ENCODE results near the gene CPLX4.

The CPLX4 gene

DNA sequence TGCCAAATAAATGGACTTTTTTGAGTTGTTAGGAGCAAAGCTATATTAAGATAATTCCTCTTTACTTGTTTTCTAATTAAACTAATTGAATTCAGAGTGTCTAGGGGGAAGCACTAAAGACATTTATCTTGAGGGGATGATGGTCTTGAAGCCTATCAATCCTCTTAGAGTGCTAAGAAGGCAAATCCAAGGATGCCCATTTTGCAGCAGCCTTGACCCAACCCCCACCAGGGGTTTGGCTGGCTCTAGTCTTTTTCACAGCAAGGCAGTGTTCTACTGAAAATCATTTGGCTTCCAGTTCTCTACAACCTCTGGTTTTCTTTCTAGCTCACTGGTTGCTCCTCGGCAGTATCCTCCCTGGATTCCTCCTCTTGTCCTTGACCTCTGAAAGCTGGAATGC lies 38.7 kb downstream of the CPLX4 start:
- Histone ChIP-seq H3K27me3 (ENCODE audit: control insufficient read depth, insufficient read depth, low read length) (peaks cover 93% of the 10 kb centered on the region), H3K27ac (ENCODE audit: low read depth, low read length) (no peak overlapping the region), H3K4me3 (ENCODE audit: low read depth, low read length) (no peak overlapping the region), H3K9me3 (ENCODE audit: control insufficient read depth, insufficient read depth, low read depth, low read length) (no peaks in the 10 kb centered on the region), H3K9ac (ENCODE audit: low read length) (no peak overlapping the region), H3K4me1 (ENCODE audit: control insufficient read depth, insufficient read depth, low read length) (peaks cover 4% of the 10 kb centered on the region; the same call in 1 of the 2 replicates), H3K36me3 (ENCODE audit: control insufficient read depth, insufficient read depth, low read length) (no peaks in the 10 kb centered on the region)

DNA sequence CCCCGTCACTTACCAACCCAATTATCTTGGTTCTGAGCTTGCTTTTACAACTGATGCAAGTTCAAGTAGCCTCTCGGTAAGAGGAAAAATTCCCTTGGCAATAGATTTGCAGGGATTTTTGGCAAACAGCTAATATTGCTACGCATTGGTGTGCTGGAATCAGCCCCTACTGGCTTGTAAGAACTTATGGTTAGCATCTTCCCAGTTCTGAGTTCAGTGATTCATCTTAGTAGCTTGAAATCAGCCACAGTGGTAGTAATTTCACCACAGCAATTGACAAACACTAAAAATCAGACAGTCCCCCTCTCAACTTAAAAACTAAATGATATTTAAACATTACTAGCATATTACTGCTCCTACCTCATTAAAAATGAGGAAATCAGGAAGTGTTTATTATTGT lies 39.3 kb downstream of the CPLX4 start:
- peaks cover 96% of the 10 kb centered on the region for H3K27me3 ChIP-seq (ENCODE audit: control insufficient read depth, insufficient read depth, low read length)

DNA sequence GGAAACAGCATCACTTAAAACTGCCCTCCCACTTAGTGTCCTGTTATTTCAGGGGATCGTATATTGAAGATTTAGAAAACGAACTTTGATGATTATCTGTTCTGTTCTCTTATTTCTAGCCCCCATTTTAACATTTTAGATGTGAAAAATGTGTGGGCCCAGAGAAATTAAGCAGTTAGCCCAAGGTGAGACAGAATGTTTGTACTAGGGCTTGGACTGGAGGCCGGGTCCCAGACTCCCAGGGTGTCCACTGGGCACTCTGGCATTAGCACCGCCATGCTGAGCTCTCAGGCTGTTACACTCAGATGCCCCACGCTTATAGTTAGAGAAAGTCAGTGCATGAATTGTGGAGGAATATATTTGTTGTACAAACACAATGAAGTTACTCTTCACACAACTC lies 39.7 kb downstream of the CPLX4 start:
- H3K9me3 ChIP-seq (ENCODE audit: control insufficient read depth, insufficient read depth, low read depth, low read length), result no peaks in the 10 kb centered on the region
- H3K4me1 ChIP-seq (ENCODE audit: control insufficient read depth, insufficient read depth, low read length), result peaks cover 4% of the 10 kb centered on the region; the same call in 1 of the 2 replicates
- H3K27ac ChIP-seq (ENCODE audit: low read depth, low read length), result no peak overlapping the region
- H3K27me3 ChIP-seq (ENCODE audit: control insufficient read depth, insufficient read depth, low read length), result peaks cover 96% of the 10 kb centered on the region
- H3K36me3 ChIP-seq (ENCODE audit: control insufficient read depth, insufficient read depth, low read length), result no peaks in the 10 kb centered on the region
- H3K4me3 ChIP-seq (ENCODE audit: low read depth, low read length), result no peak overlapping the region
- no peak overlapping the region for H3K9ac ChIP-seq (ENCODE audit: low read length)

More for the DNA sequence above, 39.3 kb downstream of the CPLX4 start:
- Histone ChIP-seq H3K27ac (ENCODE audit: low read depth, low read length) (no peak overlapping the region), H3K4me1 (ENCODE audit: control insufficient read depth, insufficient read depth, low read length) (peaks cover 4% of the 10 kb centered on the region; the same call in 1 of the 2 replicates), H3K9me3 (ENCODE audit: control insufficient read depth, insufficient read depth, low read depth, low read length) (no peaks in the 10 kb centered on the region), H3K4me3 (ENCODE audit: low read depth, low read length) (no peak overlapping the region), H3K36me3 (ENCODE audit: control insufficient read depth, insufficient read depth, low read length) (no peaks in the 10 kb centered on the region), H3K9ac (ENCODE audit: low read length) (no peak overlapping the region)

DNA sequence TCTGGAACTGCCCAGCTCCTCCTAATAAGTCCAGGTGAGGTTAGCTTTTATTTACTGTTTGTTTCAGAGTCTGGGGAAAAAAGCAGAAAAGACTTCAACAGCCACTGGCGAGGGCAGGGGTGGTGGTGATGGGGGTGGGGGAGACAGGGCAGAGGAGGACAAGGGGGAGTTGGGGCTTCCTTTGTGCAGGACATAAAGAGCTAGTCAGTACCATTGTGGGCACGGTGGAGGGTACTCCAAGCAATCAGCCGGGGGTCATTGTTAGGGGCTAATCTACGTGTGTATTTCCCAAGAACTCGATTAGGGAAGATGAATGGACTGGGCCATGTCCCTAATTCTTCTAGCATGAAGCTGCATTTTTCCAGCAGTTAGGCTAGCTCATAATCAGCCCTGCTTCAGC lies 42.4 kb downstream of the CPLX4 start:
- Histone ChIP-seq H3K9me3 (ENCODE audit: control insufficient read depth, insufficient read depth, low read depth, low read length) (no peaks in the 10 kb centered on the region), H3K36me3 (ENCODE audit: control insufficient read depth, insufficient read depth, low read length) (no peaks in the 10 kb centered on the region), H3K9ac (ENCODE audit: low read length) (no peak overlapping the region), H3K27me3 (ENCODE audit: control insufficient read depth, insufficient read depth, low read length) (peaks cover 100% of the 10 kb centered on the region), H3K4me3 (ENCODE audit: low read depth, low read length) (no peak overlapping the region), H3K4me1 (ENCODE audit: control insufficient read depth, insufficient read depth, low read length) (peaks cover 10% of the 10 kb centered on the region; the same call in 1 of the 2 replicates), H3K27ac (ENCODE audit: low read depth, low read length) (no peak overlapping the region)

DNA sequence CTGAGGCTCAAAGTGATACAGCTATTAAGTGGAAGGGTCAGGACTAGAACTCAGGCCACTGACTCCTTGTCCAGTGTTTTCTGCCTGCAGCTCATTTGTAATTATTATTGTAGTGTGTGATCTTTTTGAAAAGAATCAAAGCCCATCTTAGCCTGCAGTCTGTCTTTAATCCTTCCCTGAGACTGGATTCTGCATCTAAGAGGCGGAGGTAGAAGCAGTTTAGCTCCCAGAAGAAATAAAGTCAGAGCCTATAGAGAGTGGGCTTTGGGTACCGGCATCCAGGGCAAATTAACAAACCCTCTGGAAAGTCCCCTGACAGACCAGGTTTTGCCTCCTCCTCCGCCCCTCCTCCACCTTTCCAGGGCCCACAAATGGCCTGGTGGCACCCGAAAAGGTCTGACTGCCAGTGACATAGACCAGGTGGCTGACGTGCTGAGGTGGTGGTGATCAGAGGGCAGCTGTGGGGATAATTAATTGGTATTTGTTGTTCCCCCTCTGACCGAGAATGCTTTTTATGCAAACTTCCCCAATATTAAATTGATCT lies 43.0 kb downstream of the CPLX4 start:
- no peaks in the 10 kb centered on the region for H3K36me3 ChIP-seq (ENCODE audit: control insufficient read depth, insufficient read depth, low read length)
- H3K27me3 ChIP-seq (ENCODE audit: control insufficient read depth, insufficient read depth, low read length), result peaks cover 100% of the 10 kb centered on the region
- H3K4me1 ChIP-seq (ENCODE audit: control insufficient read depth, insufficient read depth, low read length), result peaks cover 16% of the 10 kb centered on the region; the same call in 1 of the 2 replicates
- no peak overlapping the region for H3K9ac ChIP-seq (ENCODE audit: low read length)
- H3K9me3 ChIP-seq (ENCODE audit: control insufficient read depth, insufficient read depth, low read depth, low read length), result no peaks in the 10 kb centered on the region
- H3K27ac ChIP-seq (ENCODE audit: low read depth, low read length), result no peak overlapping the region
- H3K4me3 ChIP-seq (ENCODE audit: low read depth, low read length), result no peak overlapping the region

DNA sequence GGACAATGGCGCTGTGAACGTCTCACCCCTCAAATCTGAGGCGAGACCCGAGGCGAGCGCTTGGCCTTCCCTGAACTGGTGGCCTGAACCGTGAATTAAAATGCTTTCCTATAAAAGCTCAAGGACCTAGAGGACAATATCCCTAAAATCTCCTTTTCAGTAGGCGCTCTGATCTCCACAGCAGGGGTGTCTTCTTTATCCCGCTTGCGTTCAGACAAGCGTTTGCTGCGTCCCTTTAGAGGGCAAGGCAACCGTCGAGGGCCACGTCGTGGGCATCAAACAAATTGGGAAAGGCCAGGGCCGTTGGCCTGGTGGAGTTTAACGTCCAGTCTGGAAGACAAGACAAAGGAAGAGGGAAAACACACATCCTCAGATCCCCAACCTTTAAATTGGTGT lies 43.9 kb downstream of the CPLX4 start:
- Histone ChIP-seq H3K4me1 (ENCODE audit: control insufficient read depth, insufficient read depth, low read length) (peaks cover 19% of the 10 kb centered on the region; the same call in 1 of the 2 replicates), H3K27ac (ENCODE audit: low read depth, low read length) (no peak overlapping the region), H3K27me3 (ENCODE audit: control insufficient read depth, insufficient read depth, low read length) (peaks cover 100% of the 10 kb centered on the region), H3K4me3 (ENCODE audit: low read depth, low read length) (peak overlapping the region; percentile 61), H3K36me3 (ENCODE audit: control insufficient read depth, insufficient read depth, low read length) (no peaks in the 10 kb centered on the region), H3K9ac (ENCODE audit: low read length) (no peak overlapping the region), H3K9me3 (ENCODE audit: control insufficient read depth, insufficient read depth, low read depth, low read length) (no peaks in the 10 kb centered on the region)

DNA sequence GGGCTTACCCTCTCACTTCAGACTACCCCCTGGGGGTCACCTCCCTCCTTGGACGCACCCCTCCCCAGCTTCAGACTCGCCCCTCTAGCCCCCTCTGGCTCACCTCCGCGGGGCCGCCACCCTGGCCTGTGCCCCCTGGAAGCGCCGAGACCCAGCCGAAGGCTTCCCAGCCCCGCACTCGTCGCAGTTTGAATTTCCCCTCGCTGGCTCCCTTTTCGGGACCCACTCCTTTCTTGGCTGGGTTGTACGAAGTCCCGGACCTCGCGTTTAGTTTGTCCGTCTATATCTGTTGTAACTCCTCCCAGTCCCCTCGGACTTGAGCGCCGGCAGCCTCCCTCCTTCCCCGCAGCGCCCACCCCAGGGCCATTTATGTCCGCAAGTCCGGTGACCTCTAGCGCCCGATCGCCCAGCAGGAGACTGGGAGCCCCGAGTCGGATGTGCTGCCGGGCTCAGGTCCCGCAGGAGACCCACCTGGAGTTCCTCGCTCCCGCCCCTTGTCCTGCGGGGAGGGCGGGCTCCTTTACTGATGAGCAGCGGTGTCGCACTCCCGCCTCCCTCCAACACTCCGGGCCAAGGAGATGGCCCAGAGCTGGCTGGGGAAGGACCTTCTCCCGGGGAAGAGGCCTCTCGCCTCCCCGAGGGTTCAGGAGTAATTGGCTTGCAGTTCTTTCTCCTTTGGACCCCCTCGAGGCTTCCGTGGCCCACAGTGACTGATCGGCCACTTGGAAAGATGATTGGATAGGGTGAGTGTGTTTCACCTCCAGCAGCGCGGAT lies 44.5 kb downstream of the CPLX4 start:
- peaks cover 19% of the 10 kb centered on the region; the same call in 1 of the 2 replicates for H3K4me1 ChIP-seq (ENCODE audit: control insufficient read depth, insufficient read depth, low read length)
- H3K36me3 ChIP-seq (ENCODE audit: control insufficient read depth, insufficient read depth, low read length), result no peaks in the 10 kb centered on the region
- H3K27me3 ChIP-seq (ENCODE audit: control insufficient read depth, insufficient read depth, low read length), result peaks cover 99% of the 10 kb centered on the region
- no peaks in the 10 kb centered on the region for H3K9me3 ChIP-seq (ENCODE audit: control insufficient read depth, insufficient read depth, low read depth, low read length)
- no peak overlapping the region for H3K27ac ChIP-seq (ENCODE audit: low read depth, low read length)
- H3K4me3 ChIP-seq (ENCODE audit: low read depth, low read length), result peak overlapping the region; percentile 61
- no peak overlapping the region for H3K9ac ChIP-seq (ENCODE audit: low read length)

DNA sequence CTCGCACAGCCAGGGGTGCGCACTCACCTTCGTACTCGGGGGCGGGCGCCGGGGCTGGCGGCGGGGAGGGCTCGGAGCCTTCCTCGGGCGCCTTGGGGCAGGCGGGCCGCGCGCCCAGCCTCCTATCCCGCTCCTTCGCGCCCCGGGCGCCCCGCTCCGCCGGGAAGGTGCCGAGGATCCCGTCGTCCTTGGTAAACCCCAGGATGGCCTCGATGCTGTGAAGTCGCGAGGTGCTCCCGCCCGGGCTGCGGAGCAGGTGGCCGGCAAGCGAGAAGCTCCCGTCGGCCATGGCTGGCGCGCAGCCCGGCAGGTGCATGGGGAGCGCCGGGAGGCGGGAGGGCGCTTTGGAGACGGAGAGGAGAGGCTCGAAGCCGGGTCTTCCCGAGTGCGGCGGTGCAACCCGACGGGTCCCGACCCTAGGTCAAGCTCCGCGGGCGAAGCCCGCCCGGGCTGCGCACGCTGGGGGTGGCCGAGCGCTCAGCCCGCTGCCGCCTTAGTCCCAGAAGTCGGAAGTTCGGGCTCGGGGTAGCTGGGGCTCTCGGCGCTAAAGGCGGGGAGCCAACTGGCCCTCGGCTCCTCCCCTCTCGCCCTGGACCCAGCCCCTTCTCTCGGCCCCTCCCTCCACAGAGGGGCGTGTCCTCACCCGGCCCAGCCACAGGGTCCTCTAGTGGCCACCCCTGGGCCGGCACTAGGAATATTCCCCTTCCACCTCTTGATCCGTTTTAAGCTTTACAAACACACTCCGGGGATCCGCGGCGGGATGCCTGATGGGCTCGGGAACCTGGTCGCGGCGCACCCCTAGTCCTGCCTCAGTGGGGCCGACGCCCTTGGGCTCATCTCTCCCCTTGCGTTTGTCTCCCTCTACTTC lies 45.3 kb downstream of the CPLX4 start, which contains the start of gene RAX:
Gene RAX, minus strand, starts transcription at position 564 of the 868 bp plus-strand sequence. Its CDS starts 248 bp downstream, at position 316.
- Histone ChIP-seq H3K4me1 (ENCODE audit: control insufficient read depth, insufficient read depth, low read length) (peaks cover 23% of the 10 kb centered on the region; the same call in 1 of the 2 replicates), H3K4me3 (ENCODE audit: low read depth, low read length) (peak within 1 kb of the TSS; percentile 61), H3K9ac (ENCODE audit: low read length) (no peak within 1 kb of the TSS), H3K27me3 (ENCODE audit: control insufficient read depth, insufficient read depth, low read length) (peaks cover 99% of the 10 kb centered on the region), H3K9me3 (ENCODE audit: control insufficient read depth, insufficient read depth, low read depth, low read length) (no peaks in the 10 kb centered on the region), H3K36me3 (ENCODE audit: control insufficient read depth, insufficient read depth, low read length) (no peaks in the 10 kb centered on the region), H3K27ac (ENCODE audit: low read depth, low read length) (no peak within 1 kb of the TSS)

DNA sequence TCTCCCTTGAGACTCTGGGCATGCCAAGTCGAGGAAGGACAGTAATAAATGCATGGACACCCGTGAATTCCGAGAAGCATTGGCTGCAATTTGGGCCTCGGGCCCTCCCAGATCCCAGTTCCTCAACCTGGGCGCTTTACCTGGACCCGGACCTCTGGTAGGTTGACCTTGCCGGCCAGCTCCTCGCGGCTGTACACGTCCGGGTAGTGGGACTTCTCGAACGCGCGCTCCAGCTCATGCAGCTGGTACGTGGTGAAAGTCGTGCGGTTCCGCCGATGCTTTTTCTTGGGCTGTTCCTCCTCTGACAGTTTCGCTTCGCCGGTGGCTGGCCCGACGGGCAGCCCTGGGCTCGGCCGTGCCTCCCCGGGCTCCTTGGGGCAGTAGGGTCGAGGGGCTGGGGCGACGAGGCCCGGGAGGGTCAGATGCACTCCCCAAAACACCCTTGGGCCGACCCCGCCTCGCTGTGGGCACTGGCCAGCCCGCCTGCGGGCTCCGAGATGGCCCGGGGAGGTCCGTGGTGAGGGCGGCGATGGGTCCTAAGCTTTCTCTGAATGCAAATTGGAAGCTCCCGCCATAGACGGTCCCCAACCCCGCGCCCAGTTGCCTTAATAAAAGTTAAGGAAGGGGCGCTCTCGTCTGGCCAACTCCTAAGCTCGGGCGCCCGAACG lies 46.1 kb downstream of the CPLX4 start:
- H3K9ac ChIP-seq (ENCODE audit: low read length), result no peak overlapping the region
- peaks cover 99% of the 10 kb centered on the region for H3K27me3 ChIP-seq (ENCODE audit: control insufficient read depth, insufficient read depth, low read length)
- H3K9me3 ChIP-seq (ENCODE audit: control insufficient read depth, insufficient read depth, low read depth, low read length), result no peaks in the 10 kb centered on the region
- H3K27ac ChIP-seq (ENCODE audit: low read depth, low read length), result no peak overlapping the region
- peak overlapping the region; percentile 61; the same call in 1 of the 2 replicates for H3K4me3 ChIP-seq (ENCODE audit: low read depth, low read length)
- no peaks in the 10 kb centered on the region for H3K36me3 ChIP-seq (ENCODE audit: control insufficient read depth, insufficient read depth, low read length)
- H3K4me1 ChIP-seq (ENCODE audit: control insufficient read depth, insufficient read depth, low read length), result peaks cover 30% of the 10 kb centered on the region

DNA sequence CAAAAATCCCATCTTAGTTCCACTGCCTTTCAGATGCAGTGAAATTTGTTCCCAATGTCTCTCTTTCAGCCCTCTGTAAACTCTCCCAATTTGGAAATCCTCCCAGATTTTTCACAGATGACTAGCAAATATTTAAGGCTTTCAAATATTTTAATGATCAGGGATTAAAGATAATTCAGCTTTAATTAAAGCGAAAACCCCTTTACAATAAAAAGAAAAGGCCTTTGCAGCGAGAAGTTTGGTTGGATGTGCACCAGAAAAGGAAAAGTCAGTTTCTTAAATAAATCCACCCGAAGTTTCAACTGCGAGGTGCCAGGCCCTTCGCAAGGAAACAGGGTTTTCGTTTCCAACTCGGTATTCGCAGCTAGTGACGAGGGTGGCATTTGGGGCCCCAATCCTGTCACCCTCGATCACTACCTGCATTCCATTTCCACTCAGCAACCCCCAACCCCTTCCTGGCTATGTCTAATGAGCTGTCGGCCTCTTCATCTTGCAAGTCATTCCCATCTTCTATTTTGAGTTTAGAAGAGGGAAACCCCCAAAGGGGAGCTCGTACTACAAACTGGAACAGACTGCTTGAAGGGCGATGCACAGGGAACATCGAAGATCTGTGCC lies 46.7 kb downstream of the CPLX4 start:
- peaks cover 99% of the 10 kb centered on the region for H3K27me3 ChIP-seq (ENCODE audit: control insufficient read depth, insufficient read depth, low read length)
- no peak overlapping the region for H3K27ac ChIP-seq (ENCODE audit: low read depth, low read length)
- H3K4me3 ChIP-seq (ENCODE audit: low read depth, low read length), result peak overlapping the region; percentile 61; the same call in 1 of the 2 replicates
- H3K9me3 ChIP-seq (ENCODE audit: control insufficient read depth, insufficient read depth, low read depth, low read length), result no peaks in the 10 kb centered on the region
- H3K36me3 ChIP-seq (ENCODE audit: control insufficient read depth, insufficient read depth, low read length), result no peaks in the 10 kb centered on the region
- H3K4me1 ChIP-seq (ENCODE audit: control insufficient read depth, insufficient read depth, low read length), result peaks cover 30% of the 10 kb centered on the region
- H3K9ac ChIP-seq (ENCODE audit: low read length), result no peak overlapping the region

Measured in HUES6 (cell line).